GM12878 (cell line): ENCODE results near the gene PFKP.

Experiments
- STAT3 ChIP-seq: IDR thresholded peaks from 2 replicates; pipeline ENCODE4 v1.6.1; 2011; ENCODE audit warnings: low read depth, low read length, improper control_type of control experiment
- TF ChIP-seq, protein P1 (sequence below): fragments of 450-650 bp; IDR thresholded peaks from 2 replicates; pipeline ENCODE4 v1.6.1; 2017; ENCODE audit warnings: borderline replicate concordance

- no peak for TF ChIP-seq STAT3
- TF ChIP-seq, protein P1, sequence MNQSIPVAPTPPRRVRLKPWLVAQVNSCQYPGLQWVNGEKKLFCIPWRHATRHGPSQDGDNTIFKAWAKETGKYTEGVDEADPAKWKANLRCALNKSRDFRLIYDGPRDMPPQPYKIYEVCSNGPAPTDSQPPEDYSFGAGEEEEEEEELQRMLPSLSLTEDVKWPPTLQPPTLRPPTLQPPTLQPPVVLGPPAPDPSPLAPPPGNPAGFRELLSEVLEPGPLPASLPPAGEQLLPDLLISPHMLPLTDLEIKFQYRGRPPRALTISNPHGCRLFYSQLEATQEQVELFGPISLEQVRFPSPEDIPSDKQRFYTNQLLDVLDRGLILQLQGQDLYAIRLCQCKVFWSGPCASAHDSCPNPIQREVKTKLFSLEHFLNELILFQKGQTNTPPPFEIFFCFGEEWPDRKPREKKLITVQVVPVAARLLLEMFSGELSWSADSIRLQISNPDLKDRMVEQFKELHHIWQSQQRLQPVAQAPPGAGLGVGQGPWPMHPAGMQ: no peak
Observed at GRCh38 chr10:3028441-3028840, 38.9 kb upstream of the PFKP start.
